Thyroid gland (tissue), 4 donors: Measurements from ENCODE around the gene LDLRAD3. TPM values are rescaled to one million over a fixed set of nuclear protein-coding genes. Genes with fewer than 3 reads are reported as not detected.
A peak's percentile ranks its signal among the peaks of the same experiment; 100 is the strongest.

Source experiments
- DNase-seq, 2 donors: peaks; one replicate each; pipeline ENCODE4 v3.0.0-alpha.2; 2019
- H3K27ac ChIP-seq, 3 donors: fragments of 200-600 bp; sonication (generic); 1 replicate in 2 of 3; 2 replicates in 1 of 3; pipeline ENCODE4 v1.5.1; 2016 to 2019; ENCODE audit warnings: mild to moderate bottlenecking in 1 of 3, moderate library complexity in 1 of 3
- H3K27me3 ChIP-seq: fragments of 200-600 bp; sonication (generic); one replicate; pipeline ENCODE4 v1.5.1; 2019
- H3K36me3 ChIP-seq, 2 donors: fragments of 200-600 bp; sonication (generic); one replicate each; pipeline ENCODE4 v1.5.1; 2016 to 2019
- H3K4me1 ChIP-seq, 2 donors: fragments of 200-600 bp; sonication (generic); one replicate each; pipeline ENCODE4 v1.5.1; 2017 to 2019
- H3K4me3 ChIP-seq, 3 donors: fragments of 200-600 bp; sonication (generic); replicated peaks in 1 of 3; 1 replicate in 2 of 3; 2 replicates in 1 of 3; pipeline ENCODE4 v1.5.1; 2016; ENCODE audit warnings: mild to moderate bottlenecking in 1 of 3
- H3K9me3 ChIP-seq: fragments of 200-600 bp; sonication (generic); one replicate; pipeline ENCODE4 v1.5.1; 2017
- CTCF ChIP-seq, 6 experiments: fragments of 200-600 bp in 3 of 6; fragments of 450-650 bp in 3 of 6; sonication (generic) in 3 of 6; IDR thresholded peaks; one replicate each; pipeline ENCODE4 v1.5.1; 2016 to 2019; ENCODE audit warnings: antibody characterized with exemption in 6 of 6, mild to moderate bottlenecking in 2 of 6, inconsistent platforms in 1 of 6, moderate library complexity in 1 of 6
- POLR2A ChIP-seq, 2 donors: fragments of 450-650 bp; IDR thresholded peaks; one replicate each; pipeline ENCODE4 v1.6.1; 2017; ENCODE audit warnings: antibody characterized with exemption in 2 of 2, mild to moderate bottlenecking in 2 of 2, moderate library complexity in 1 of 2
- WGBS, 2 donors: methylation state at CpG; one replicate each; pipeline ENCODE4 v1.1.5; 2017; 5-methylcytosine and 5-hydroxymethylcytosine counted together
- intact Hi-C: fragments of 100-400 bp; cut with DNase I; formaldehyde crosslinking; loops from one replicate; pipeline ENCODE4 v1.15.1; 2023
- total RNA-seq, 4 donors: library from RNA; depleted of rRNA; stranded (reverse); fragments of >200 nt; gene quantifications; one replicate each; pipeline ENCODE4 v1.2.3, GENCODE V29; 2016

The LDLRAD3 gene
- total RNA-seq, 4 donors from 2014 or later: 3.6 to 9.3 (median 6.2) TPM

DNA sequence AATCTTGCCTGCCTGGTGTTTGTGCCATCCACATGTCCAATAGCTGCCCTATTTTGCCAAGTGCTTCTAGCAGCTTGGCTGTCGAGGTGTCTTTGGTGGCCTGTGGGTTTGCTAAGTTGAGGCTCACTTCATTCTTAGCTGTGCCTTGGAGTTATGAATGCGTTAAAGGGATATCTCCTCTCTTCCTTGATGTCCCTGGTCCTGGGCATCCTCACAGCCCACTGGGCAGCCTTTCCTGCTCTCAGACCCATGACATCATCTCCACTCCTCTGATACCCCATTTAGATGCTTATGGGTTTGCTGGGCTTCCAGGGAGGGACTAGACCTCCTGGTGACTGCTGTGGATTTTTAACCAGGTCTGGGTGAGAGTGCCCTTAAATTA, 1.3 kb downstream of the LDLRAD3 start:
- intact Hi-C loops: no loop called here
- Histone ChIP-seq H3K27me3 (no peaks in the 10 kb centered on the region), H3K4me1 (peaks cover 3 to 9% of the 10 kb centered on the region in 2 donors), H3K27ac (no peak overlapping the region), H3K9me3 (no peaks in the 10 kb centered on the region), H3K4me3 (peak overlapping the region in 1 of 3 donors; percentile 34), H3K36me3 (no peaks in the 10 kb centered on the region)
- TF ChIP-seq CTCF (IDR thresholded peaks at IDR 0.05) (no peak), POLR2A (IDR thresholded peaks at IDR 0.05) (no peak)
- no peak for DNase-seq
- WGBS, 2 donors: 85 to 98% methylated on average over 2 of the region's 2 CpGs

DNA sequence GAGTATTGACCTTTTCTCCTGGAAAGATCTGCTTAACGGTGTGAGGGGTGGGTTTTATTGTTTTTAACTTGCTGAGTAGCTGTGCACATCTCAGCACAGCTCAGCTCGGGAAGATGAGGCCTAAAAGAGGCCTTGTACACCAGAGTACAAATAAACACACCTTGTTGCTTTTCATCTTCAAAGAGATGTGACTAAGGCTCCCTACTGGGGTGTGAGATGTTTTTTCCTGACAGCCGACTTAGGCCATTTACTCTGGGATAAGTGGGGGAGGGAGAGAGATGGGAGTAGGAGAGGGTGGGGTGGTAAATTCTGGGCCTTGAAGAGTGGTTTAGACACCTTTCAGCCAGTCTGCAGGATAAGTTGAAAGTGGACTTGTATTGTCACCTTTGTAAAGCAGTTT, 2.9 kb downstream of the LDLRAD3 start:
- 75 to 77% methylated on average over 3 of the region's 3 CpGs for WGBS, 2 donors
- DNase-seq: no peak
- H3K27ac ChIP-seq: no peak overlapping the region
- H3K36me3 ChIP-seq: no peaks in the 10 kb centered on the region
- no peak overlapping the region for H3K4me3 ChIP-seq
- no peaks in the 10 kb centered on the region for H3K9me3 ChIP-seq
- no peak for TF ChIP-seq POLR2A (IDR thresholded peaks at IDR 0.05)
- no peak for TF ChIP-seq CTCF (IDR thresholded peaks at IDR 0.05)
- intact Hi-C loops: no loop called here
- H3K27me3 ChIP-seq: no peaks in the 10 kb centered on the region
- H3K4me1 ChIP-seq: peaks cover 3 to 9% of the 10 kb centered on the region in 2 donors

- 96 to 98% methylated on average over 4 of the region's 4 CpGs for WGBS, 2 donors
- H3K27ac ChIP-seq: no peak overlapping the region
- H3K4me3 ChIP-seq: no peak overlapping the region
- DNase-seq: no peak
- H3K9me3 ChIP-seq: no peaks in the 10 kb centered on the region
- no peaks in the 10 kb centered on the region for H3K27me3 ChIP-seq
- TF ChIP-seq CTCF (IDR thresholded peaks at IDR 0.05) (no peak), POLR2A (IDR thresholded peaks at IDR 0.05) (no peak)
- H3K36me3 ChIP-seq: no peaks in the 10 kb centered on the region
- H3K4me1 ChIP-seq: peaks cover 3 to 9% of the 10 kb centered on the region in 2 donors
- intact Hi-C loops: no loop called here
Measured at GRCh38 chr11:35947437-35947836, 3.6 kb downstream of the LDLRAD3 start.

- Histone ChIP-seq H3K36me3 (no peaks in the 10 kb centered on the region), H3K4me1 (peaks cover 3 to 4% of the 10 kb centered on the region in 2 donors), H3K4me3 (no peak overlapping the region), H3K27ac (no peak overlapping the region), H3K27me3 (no peaks in the 10 kb centered on the region), H3K9me3 (no peaks in the 10 kb centered on the region)
- TF ChIP-seq CTCF (IDR thresholded peaks at IDR 0.05) (no peak), POLR2A (IDR thresholded peaks at IDR 0.05) (no peak)
- whole genome bisulfite sequencing, 2 donors: 76 to 85% methylated on average over 3 of the region's 3 CpGs
- intact Hi-C loops: no loop called here
- no peak for DNase-seq
Measured at GRCh38 chr11:35949242-35949641, 5.4 kb downstream of the LDLRAD3 start.

DNA sequence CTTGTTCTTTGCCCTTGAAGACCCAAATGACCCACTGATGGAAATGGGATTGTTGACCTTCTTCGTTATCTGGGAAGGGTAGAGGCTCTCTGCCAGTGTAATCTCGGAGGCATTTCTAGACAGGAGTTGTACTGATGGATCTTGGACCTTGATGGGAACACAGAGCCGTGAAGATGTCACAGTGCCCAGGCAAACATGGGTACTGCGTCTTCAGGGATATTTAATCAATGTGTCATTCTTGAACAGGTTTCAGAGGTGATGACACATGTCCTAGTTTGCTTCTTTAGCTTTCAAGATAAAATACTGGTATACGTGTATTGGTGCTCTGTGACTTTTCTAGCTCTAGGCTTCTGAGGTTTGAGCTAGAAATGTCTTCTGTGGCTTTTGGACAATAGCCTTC, 6.2 kb downstream of the LDLRAD3 start:
- no peak for DNase-seq
- WGBS, 2 donors: 95% methylated on average over 5 of the region's 5 CpGs
- H3K9me3 ChIP-seq: no peaks in the 10 kb centered on the region
- H3K27me3 ChIP-seq: no peaks in the 10 kb centered on the region
- no peaks in the 10 kb centered on the region for H3K36me3 ChIP-seq
- no peak overlapping the region for H3K4me3 ChIP-seq
- H3K27ac ChIP-seq: no peak overlapping the region
- TF ChIP-seq CTCF (IDR thresholded peaks at IDR 0.05) (no peak), POLR2A (IDR thresholded peaks at IDR 0.05) (no peak)
- H3K4me1 ChIP-seq: no peaks in the 10 kb centered on the region
- intact Hi-C loops: no loop called here
